Central memory CD4-positive, alpha-beta T cell (primary cell): ENCODE results near the gene TBC1D14.

Source experiments
- DNase-seq: peaks from one replicate; pipeline ENCODE4 v3.0.0; 2022

The TBC1D14 gene

DNA sequence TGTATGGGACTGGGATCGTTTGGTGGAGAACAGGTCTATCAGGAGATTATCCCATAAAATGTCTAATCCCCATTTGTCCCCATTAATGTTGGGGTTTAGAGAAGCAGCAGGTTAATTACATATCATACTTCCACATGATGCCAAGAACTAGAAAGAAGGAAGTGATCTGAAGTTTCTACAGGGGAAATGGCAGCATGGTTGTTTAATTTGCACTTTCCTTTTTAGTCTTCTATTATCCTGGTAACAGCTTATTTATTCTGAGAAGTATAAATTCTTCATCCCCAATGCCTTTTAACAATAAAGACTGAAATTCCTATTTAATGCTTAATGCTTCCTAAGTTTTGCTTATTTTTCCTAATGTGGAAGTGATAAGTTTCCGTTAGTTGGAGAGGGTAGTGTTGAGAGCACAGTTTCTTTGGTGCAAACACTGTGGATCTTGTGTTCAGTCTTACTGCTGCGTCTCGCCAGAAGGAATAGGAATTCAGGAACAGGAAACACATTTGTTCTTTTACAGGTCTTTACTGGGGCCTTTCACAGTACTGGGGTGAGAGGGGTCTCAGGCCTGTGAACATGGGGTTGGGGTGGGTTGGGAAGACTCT lies 74.0 kb downstream of the TBC1D14 start:
- no peak for DNase-seq

DNA sequence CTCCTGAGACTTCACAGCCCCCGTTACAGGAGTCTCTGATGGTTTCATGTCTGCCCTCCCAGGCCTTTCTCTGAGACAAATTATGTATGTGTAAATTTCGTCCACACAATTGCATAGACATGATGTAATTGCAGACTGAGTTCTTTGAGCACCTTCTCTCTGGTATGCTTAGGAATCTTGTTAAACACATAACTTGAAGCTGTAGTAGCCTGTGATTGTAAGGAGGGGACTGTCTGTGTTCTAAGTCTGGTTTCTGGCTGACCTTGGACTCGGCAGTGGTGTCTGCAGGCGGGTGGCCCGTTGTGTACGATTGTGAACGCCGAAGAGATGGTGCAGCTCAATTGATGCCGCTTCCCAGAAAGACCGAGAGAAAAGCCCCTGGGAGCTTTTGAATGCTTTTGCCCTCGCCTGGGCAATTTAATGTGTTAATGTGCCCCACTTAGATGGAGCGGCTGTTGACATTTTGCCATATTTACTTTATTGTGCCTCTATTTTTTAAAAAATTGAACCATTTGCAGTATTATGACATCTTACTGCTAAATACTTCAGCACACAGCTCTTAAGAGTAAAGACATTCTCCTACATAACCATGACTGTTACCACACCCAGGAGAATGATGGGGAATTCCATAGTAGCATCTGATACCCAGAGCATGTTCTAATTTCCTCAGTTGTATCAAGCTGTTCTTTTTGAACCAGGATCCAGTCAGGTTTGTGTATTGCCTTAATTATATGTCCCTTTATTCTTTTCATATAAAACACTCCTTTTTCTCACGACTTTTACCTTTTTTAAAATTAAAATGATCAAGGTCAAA lies 75.2 kb downstream of the TBC1D14 start:
- DNase-seq: no peak

DNA sequence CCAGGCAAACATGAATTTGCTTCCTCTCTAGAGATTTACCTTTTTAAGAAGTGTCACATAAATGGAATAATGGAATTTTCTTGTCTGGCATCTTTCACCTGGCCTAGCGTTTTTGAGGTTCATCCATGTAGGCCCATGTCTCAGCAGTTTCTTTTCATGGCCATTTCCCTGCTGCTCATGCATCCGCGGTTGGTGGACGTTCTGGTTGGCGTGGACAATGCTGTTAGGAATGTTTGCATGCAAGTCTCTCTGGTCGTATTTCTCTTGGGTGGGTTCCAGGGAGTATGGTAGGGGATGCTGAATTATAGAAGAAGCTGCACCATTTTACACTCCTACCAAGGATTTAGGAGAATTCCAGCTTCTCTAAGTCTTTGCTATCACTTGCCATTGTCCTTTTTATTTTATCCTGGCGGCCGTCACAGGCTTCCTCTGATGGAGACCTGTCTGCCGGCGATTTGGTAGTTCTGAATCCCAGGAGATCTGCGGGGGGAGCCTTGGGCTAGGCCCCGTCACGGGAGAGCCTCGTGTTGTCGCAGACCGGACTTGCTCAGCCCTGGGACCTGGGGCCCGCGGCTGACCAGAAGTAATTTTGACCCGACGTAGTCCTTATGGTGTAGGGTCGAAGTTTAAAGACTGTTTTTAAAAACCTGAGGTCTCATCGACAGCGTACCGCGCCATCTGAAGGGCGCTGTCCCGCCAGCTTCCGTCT lies 76.6 kb downstream of the TBC1D14 start:
- no peak for DNase-seq

DNA sequence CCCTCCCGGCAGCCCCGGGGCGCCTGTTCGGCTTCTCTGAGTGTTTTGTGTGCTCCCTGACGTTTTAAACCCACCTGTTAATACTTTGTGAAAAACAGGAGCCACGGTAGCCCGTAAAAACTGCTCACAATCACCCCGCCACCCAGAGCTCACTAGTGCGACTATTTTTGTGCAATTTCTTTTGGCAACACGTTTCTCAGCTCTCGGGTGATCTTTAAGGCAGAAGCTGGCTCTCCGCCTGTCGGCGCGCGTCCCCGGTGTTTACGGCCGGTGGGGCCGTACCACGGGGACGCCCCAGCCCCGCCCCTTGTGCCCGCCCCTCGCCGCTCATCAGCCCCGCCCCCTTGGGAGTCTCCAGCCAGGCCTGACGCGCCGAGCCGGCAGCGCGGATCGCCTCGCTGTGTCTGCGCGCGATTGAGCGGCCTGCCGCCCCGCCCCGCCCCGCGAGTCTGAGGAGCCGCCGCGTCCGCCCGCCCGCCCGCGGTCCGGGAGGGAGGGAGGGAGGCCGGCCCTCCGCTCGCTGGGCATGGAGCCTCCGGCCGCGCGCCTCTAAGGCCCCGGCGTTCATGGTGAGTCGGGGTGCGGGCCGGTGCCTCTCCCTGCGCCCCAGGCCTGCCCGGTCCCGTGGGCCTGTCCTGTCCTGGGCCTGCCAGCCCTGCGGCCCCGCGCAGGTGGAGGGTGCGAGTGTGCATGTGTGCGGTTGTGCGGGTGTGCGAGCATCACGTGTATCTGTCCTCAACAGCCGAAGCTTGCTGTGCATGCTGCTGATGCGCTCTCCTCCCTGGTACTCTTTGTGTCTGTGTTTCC lies 77.4 kb downstream of the TBC1D14 start:
- peak; percentile 89 for DNase-seq

DNA sequence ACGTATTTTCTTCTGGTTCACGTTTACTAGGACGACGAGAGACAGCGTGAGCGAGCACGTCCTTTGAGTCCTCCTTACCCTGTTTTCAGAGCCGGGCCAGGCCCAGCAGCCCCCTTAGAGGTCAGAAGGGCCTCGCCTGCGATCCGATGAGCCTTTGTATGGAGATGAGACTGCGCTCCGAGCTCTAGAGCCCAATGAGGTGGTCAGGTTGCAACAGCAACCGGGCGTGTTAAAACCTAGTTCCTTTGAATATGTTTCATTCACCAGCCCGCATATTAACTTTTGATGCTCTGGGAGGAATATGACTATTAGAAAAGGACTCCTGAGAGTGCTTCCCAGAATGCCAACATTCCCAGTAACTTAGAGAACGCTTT lies 77.9 kb downstream of the TBC1D14 start:
- no peak for DNase-seq

DNA sequence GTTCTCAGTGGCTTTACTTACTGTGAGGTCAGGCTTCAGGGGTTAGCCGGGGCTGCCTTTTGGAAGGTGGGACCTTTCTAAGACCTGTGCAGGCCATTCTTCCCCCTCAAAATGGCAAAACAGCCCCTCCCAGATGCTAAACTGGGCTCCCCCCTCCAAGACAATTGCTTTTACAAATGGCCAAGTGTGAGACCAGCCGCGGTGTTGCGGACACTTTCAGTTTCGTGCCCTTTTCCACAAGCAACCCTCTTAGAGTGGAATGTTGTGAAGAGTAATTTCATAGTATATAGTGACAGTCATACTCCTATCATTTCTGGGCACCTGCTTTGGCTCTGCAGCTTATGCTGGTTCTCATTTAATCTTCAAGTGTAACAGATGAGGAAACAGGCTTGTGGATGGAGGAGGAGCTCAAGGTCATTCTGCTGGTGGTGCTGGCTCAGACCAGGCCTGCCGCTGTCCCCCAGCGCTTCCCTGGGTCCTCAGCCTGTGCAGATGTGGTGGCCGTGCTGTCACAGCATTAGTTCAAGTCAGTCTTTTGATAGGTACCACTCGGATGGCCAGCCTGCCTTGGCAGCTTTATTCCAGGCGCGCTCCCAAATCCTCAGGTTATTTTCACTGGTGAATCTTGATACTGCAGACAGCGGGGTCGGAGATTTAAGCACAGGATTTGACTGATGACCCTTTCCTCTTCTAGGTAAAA lies 78.5 kb downstream of the TBC1D14 start:
- DNase-seq: no peak

DNA sequence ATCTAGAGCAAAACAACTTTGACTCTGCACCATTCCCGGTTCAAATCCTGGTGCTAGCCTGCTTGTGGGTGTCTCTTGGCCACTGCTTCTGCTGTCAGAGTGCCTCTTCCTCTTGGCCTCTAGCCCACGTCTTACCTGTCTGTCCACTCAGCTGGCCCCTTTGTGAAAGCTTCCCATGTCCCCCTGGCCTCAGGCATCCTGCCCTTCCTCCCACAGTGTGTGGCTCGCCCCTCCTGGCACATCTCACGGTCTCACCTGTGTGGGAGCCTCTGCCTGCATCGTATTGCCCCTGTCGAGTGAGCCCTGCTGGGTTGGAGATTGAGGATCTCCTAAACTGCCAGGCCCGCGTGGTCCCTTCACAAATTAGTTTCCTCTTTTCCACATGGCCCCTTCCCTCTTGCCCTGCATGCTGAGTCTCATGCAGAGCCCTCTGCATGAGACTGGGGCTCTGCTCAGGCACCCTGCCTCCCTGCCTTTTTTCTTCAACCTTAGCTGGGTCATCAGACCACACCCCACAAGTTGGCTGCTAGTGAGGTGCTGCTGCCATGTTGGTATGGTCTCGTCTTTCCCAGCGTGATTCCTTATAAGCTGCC lies 79.8 kb downstream of the TBC1D14 start:
- no peak for DNase-seq

DNA sequence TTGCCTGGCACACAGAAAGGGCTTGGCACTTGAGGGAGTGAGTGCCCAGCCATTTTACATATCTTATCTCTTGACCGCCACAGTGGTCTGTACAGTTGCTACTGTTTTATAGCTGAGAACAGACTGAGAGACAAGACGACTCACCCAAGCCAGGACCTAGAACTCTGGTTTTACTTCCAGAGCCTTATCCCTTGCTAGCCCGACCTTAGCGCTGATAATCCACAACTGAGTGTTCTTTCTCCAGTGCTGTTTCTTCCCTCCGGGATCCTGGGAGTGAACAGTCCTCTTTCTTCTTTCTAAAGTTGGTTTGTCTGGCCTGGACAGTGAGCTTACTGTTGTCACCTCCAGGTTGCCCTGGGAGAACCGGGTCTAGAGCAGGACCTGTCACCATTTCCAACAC lies 81.0 kb downstream of the TBC1D14 start:
- DNase-seq: no peak

DNA sequence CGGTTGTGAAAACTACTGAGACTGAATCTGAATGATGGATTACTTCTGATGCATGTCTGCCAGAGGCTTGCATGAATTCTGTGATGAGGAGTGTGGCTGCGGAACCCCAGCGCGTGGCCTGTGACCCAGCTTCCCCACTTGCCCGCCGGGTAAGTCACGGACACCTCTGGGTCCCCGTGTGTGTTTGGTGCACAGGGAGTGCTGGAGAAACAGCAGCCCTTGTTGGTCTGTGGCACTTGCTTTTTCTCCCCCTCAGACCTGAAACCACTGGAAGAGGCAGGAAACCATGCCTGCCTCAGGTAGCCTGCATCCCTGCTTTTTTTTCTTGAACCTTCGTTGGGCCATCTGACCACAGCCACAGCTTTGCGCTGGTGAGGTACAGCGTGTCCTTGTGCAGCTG lies 81.6 kb downstream of the TBC1D14 start:
- DNase-seq: no peak

DNA sequence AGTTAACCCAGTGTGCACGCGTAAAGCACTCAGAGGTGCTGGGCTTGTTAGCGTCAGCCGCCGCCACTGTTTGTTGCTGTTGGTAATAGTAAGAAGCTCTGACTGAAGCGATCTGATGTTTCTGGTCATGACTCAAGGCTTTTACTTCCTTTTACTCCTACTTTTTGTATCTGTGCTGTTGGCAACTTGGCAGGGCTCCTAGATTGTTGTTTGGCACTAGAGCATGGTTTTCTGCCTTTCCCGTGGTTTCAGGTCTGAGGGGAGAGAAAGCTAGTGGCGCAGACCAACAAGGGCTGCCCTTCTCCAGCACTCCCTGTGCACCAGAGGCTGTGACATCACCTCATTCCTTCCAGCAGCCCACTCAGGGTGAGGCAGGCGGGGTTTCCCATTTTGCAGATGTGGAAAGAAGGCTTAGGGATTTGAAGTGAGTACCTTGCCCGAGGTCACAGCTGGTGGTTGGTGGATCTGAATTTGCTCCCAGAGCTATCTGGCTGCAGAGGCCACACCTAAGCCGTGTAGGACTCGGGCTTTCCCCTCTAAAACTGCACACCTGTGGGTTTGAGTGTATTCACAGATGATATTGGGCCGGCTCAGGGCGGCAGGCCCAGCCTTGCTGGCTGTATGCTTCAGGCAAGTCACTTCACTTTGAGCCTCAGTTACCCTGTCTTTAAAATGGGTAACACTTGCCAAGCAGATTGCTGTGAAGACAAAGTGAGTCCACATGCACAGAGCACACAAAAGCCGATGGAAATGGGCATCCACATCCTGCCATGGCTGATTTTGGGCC lies 82.3 kb downstream of the TBC1D14 start:
- DNase-seq: no peak

DNA sequence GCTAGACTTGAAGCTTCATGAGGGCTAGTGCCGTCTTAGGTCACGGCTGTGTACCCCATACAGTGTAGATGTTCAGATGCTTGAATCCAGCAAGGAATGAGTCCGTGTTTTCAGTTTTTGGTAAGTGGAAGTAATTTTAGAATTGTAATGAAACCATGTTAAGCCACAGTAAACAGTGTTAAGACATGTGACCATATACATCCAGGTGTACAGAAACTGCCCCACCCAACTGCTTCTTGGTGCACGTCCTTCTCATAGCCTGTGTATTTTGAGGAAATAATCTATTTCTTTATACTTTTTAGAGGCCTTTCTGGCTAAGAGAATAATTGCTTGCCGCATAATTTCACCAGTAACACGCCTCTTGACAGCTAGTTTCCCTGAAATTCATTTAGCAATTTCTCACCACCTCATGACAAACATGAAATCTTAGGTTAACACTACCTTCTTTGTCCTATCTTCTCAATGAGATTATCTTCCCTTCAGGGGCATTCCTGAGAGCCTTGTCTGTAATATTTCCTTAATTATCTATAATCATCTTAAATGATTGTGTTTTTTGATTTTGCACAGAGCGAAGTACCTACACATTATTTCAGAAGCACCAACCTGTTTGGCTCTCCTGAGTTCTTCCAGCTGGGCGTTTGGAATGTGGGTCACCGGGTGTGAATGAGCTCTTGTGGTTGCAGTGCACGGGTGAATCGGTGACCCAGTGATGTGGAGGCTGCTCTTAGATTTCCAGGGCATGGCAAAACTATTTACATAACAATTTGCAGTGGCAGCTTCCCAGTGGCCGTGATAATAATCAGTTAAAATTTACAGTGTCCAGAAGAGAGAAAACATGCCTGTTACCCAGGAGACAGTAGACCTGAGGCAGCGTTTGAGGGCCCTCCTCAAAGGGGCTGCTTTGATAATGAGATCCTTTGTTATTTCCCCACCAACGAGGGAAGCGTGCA lies 83.4 kb downstream of the TBC1D14 start:
- no peak for DNase-seq

DNA sequence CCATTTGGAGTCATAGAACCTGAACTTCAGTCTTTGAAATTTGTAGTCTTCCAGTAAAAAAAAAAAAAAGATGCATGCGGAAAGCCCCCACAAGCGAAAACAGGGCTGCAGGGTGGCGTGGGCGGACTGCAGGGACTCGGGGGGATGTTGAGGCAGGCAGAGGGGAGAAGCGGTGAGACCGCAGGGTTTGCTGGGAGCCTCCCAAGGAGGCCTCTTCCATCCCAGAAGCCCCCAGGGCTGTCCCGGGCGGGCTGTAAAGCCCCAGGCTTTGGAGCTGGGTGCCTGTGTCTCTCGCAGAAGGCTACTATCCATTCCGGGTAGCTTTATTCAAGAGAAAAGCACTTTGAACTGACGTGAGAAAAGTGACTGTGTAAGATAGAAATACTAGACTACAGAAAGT lies 86.9 kb downstream of the TBC1D14 start:
- DNase-seq: no peak

DNA sequence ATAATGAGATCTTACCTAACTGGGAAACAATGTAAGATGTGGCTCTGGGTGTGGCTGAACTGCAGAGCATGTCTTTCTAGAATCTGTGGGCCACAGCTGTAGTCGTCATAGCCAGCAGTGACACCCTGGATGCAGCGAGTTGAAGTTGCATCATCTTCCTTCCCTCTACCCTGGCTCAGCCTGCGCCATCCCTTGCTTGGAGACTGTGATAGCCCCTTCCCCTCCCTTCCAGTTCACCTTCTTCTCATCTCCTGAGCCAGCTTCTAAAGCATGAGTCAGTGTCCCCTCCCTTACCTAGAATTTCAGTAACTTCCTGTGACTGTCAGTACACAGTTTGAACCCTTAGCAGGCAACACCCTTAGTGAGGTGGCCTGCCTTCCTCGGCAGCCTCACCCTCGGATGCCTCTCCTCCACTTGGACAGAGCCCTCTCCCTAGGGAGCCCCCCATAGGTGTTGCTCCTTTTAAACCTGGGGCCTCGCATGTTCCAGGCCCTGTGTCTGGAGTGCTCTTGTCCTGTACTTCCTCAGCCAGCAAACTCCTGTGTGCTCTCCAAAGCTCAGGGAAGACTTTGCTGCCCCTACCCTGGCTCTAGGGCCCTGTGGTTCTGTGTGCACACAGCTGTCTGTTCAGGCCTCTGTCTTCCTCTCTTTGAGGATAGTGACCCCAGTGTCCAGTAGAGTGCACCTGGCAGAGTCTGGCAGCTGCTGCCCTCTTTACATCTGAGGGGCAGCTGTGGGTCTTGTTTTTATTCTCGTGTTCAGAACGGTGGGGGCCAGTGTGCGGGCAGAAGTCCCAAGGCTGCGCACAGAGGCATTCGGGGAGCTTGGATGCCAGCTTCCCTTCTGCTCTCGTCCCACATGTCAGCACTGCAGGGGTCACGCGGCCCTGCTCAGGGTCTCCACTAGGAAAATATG lies 89.8 kb downstream of the TBC1D14 start:
- DNase-seq: peak; percentile 40

DNA sequence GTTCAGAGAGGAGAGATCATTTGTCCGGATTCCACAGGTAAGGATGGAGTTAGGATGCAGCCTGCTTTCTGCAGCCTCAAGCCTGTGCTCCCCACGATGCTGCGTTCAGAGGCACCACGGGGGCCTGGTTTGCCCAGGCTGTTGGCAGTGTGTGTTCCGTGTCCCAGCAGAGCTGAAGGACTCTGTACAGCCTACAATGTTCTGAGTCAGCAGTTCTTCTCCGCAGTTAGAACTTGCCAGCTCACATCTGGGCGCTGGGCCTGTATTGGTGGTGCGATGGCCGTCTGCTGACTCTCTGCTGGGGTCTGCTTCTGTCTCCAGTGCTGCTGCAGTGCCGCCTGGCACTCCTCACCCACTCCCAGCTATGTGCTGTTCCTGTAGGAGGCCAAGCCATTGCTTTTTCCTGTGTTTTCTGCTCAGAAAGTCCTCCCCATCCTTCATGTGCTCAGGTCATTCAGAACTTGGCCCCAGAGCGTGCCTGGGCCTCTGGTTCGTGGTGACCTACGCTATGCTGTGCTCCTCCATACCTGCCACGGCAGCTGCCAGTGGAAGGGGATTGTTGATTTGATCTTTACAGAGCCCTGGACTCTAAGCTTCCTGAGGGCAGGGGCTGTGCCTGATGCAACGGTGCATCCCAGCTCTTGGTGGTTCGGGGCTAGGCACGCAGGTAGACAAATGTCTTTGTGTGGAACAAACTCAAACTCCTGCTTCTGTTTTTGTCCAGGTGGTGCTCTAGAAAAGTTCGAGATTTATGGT lies 91.0 kb downstream of the TBC1D14 start:
- DNase-seq: no peak

DNA sequence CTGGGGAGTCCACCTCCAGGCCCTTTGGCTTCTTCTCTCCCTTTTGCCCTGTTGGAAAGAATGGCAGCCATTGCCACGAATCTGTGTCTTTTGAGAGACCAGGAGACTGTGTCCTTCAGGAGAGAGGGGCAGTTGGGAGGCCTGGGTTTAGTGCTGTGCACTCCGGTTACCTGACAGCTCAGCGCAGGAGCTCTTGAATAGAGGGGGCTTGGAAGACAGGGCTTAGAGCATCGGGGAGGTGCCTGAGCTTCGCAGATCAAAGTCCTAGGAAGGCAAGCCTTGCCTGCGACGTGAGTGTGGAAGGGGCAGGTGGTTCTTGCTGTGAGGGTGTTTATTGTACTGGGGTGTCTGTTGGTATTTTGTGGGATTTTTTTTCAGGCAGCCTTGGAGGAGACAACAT lies 91.6 kb downstream of the TBC1D14 start:
- DNase-seq: no peak

DNA sequence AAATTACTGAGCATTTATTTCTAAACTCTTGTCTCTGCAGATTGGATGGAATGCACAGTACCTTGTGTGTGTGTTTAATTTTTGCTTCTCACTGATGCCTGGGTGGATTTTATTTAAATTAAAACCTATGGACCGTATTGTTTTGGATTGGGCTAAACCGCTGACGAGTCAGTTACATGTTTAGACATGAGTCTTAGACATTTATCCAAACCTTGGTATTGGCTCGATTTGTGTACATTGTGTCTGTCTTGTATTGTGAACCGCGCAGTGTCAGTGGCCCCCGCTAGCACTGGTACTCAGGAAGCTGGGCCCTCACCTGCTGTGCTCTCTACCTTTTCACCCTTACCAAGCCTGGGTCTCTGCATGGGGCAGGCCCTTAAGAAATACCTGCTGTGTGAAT lies 92.7 kb downstream of the TBC1D14 start:
- no peak for DNase-seq

DNA sequence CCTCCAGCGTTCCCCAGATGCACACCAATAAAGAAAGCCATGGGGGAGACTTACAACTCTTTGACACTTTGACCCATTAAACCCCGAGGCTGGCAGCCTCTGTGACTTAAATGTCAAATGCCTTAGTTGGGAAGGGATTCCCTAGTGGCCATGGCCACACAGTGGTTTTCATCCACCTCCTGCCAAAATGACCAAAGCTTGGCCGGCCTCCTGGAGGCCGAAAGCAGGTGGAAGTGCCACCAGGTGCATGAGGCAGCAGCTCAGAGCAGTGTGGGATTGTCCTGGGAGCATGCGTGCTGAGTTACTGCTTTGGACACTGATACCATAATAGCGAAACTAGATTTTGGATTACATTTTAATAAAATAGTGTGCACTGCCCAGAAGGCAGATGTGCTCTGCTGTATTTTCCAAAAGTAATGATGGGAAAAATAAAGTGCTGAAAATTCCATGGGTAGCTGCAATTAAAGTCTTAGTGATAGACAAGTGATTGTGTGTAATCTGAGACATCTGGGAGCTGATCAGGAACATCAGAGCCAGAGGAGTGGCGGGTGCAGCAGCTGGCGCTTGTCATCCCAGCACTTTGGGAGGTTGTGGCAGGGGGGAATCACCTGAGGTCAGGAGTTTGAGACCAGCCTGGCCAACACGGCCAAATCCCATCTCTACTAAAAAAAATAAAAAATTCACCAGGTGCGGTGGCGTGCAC lies 93.7 kb downstream of the TBC1D14 start:
- no peak for DNase-seq

DNA sequence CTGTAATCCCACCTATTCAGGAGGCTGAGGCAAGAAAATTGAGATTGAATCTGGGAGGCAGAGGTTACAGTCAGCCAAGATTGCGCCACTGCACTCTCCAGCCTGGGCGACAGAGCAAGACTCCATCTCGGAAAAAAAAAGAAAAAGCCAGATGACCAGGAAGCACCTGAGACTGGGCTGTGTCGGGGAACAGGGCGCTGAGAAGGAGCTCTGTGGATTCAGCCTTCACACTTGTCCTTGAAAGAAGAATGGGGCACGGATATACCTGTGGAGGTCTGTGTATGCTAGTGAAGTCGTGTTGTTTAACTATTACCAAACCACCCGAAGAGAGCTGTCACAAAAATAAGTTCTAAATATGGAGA lies 94.2 kb downstream of the TBC1D14 start:
- no peak for DNase-seq
